Left lung (tissue), 14 donors: ENCODE measurements around the gene DLG1. TPM values are rescaled to one million over a fixed set of nuclear protein-coding genes. Genes with fewer than 3 reads are reported as not detected.

Source experiments
- ATAC-seq: fragments of 200-7000 bp; cut with Tn5 transposase; one replicate; pipeline ENCODE4 v1.9.1; 2020; ENCODE audit warnings: moderate library complexity
- DNase-seq, 4 donors: peaks; one replicate each; pipeline ENCODE4 v3.0.0-alpha.2; 2013 to 2020
- H3K27ac ChIP-seq, 2 donors: fragments of 200-600 bp; sonication (generic) in 1 of 2; one replicate each; pipeline versions ENCODE4 v1.5.0 to v1.8.0; 2020 to 2021
- H3K27me3 ChIP-seq, 2 donors: fragments of 200-600 bp; sonication (generic) in 1 of 2; one replicate each; pipeline versions ENCODE4 v1.5.0 to v1.8.0; 2020 to 2021
- H3K36me3 ChIP-seq, 2 donors: fragments of 200-600 bp; sonication (generic) in 1 of 2; one replicate each; pipeline versions ENCODE4 v1.5.0 to v1.8.0; 2020 to 2021
- H3K4me1 ChIP-seq, 2 donors: fragments of 200-600 bp; one replicate each; pipeline ENCODE4 v1.8.0; 2021
- H3K4me3 ChIP-seq, 2 donors: fragments of 200-600 bp; sonication (generic) in 1 of 2; one replicate each; pipeline versions ENCODE4 v1.5.0 to v1.8.0; 2020 to 2021; ENCODE audit warnings: mild to moderate bottlenecking in 1 of 2
- H3K9me3 ChIP-seq, 2 donors: fragments of 200-600 bp; sonication (generic) in 1 of 2; one replicate each; pipeline versions ENCODE4 v1.5.0 to v1.8.0; 2020 to 2021
- CTCF ChIP-seq, 2 donors: fragments of 200-600 bp; sonication (generic) in 1 of 2; IDR thresholded peaks; one replicate each; pipeline versions ENCODE4 v1.5.0 to v1.8.0; 2021; ENCODE audit warnings: antibody characterized with exemption in 2 of 2
- intact Hi-C, 2 donors: fragments of 100-400 bp; cut with DNase I; formaldehyde crosslinking; loops; one replicate each; pipeline versions ENCODE4 v1.11.2 to v1.14.2; 2022
- long read RNA-seq, 12 donors: library from polyadenylated mRNA in 2 of 12; unstranded in 2 of 12; transcript quantifications; one replicate each; pipeline ENCODE4 v2.0.0 and lab custom pipeline, GENCODE V29; 2019 to 2026
- polyA plus RNA-seq, 6 donors: library from polyadenylated mRNA; unstranded; fragments of 120-200 nt; gene quantifications; one replicate each; pipeline ENCODE4 v1.2.1, GENCODE V29; 2013; ENCODE audit not compliant: insufficient read length in 6 of 6
- total RNA-seq, 2 donors: library from RNA; stranded (reverse); fragmentation: NEBNext Ultra II Directional; extraction: Animal tissue kit (Norgen Biotek cat#: 25700); gene quantifications; one replicate each; pipeline ENCODE4 v1.2.1, GENCODE V29; 2021
- donor health status: DM: no; HTN: yes; CAD: no.
- donor health status: DM: no; HTN: no; CAD: no.

DLG1 gene
- 10 to 100 TPM; 71.0 to 82.7 TPM for total RNA-seq
- polyA plus RNA-seq = 10 to 100 TPM; 77.7 to 89.9 (median 83.9) TPM
- long read RNA-seq, donor 1, partial matches to known transcripts = 0 of 5 reads
- long read RNA-seq, donor 1, other reads (novel, unspliced or antisense) = 0 of 5 reads
- long read RNA-seq, donor 2, partial matches to known transcripts = 0 of 1 reads
- long read RNA-seq, donor 2, other reads (novel, unspliced or antisense) = 0 of 1 reads
- long read RNA-seq, donor 3, partial matches to known transcripts = 17 of 20 reads
- long read RNA-seq, donor 3, other reads (novel, unspliced or antisense) = 0 of 20 reads
- long read RNA-seq, donor 4, partial matches to known transcripts = 1 of 2 reads
- long read RNA-seq, donor 4, other reads (novel, unspliced or antisense) = 0 of 2 reads
- long read RNA-seq, donor 5 = 0 reads
- long read RNA-seq, donor 6, partial matches to known transcripts = 0 of 3 reads
- long read RNA-seq, donor 6, other reads (novel, unspliced or antisense) = 0 of 3 reads
- long read RNA-seq, donor 7 = 0 reads
- long read RNA-seq, donor 8, partial matches to known transcripts = 5 of 11 reads
- long read RNA-seq, donor 8, other reads (novel, unspliced or antisense) = 0 of 11 reads
- long read RNA-seq, donor 9 = 0 reads
- long read RNA-seq, donor 10, partial matches to known transcripts = 1 of 3 reads
- long read RNA-seq, donor 10, other reads (novel, unspliced or antisense) = 1 of 3 reads
- long read RNA-seq, donor 11, full-length matches to known transcripts = 2 of 2 reads
- long read RNA-seq, donor 11, partial matches to known transcripts = 0 of 2 reads
- long read RNA-seq, donor 11, other reads (novel, unspliced or antisense) = 0 of 2 reads
- long read RNA-seq, donor 12, partial matches to known transcripts = 0 of 1 reads
- long read RNA-seq, donor 12, other reads (novel, unspliced or antisense) = 0 of 1 reads

- Histone ChIP-seq H3K9me3 (no peaks in the 10 kb centered on the region), H3K27ac (peak within 1 kb of the TSS; percentile 89), H3K27me3 (peaks cover 0 to 6% of the 10 kb centered on the region in 2 donors), H3K36me3 (peaks cover 0 to 3% of the 10 kb centered on the region in 2 donors), H3K4me3 (peak within 1 kb of the TSS; percentile 85 to 93), H3K4me1 (peaks cover 0 to 33% of the 10 kb centered on the region in 2 donors)
- TF ChIP-seq CTCF (IDR thresholded peaks at IDR 0.05) = no peak
- peak; percentile 90 for ATAC-seq
- intact Hi-C loops = no loop called here
- DNase-seq = peak; percentile 88 to 96 (median 92)
These were observed at the start of gene DLG1 for GRCh38 chr3:197298341-197298944. TSS of gene DLG1 (minus strand) at chr3:197298612. CDS start at chr3:197297204, 1,408 bp downstream.

GRCh38 chr3:197348014-197348413 is 49.6 kb upstream of the DLG1 start:
- DNase-seq = no peak
- Histone ChIP-seq H3K4me3 (no peak overlapping the region), H3K27me3 (no peaks in the 10 kb centered on the region), H3K9me3 (no peaks in the 10 kb centered on the region), H3K4me1 (no peaks in the 10 kb centered on the region), H3K36me3 (no peaks in the 10 kb centered on the region), H3K27ac (no peak overlapping the region)
- no peak for TF ChIP-seq CTCF (IDR thresholded peaks at IDR 0.05)
- no peak for ATAC-seq
- intact Hi-C loops = no loop called here

DNA sequence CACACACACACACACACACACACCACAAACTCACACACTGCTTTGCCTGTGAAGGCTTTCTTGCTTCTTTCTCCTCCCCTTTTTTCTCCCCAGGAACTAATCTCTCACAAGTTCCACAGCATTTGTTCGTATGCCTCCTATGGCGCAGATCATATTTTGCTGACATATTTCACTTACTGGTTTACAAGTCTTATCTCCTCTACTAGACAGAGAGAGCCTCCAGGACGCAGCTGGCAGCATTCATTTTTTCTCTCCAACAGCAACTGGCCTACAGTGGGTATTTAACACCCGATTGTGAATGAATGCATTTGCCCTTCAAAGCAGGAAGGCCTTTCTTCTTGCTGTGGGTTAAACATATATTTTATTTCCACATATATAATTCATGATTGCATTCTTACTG is 47.0 kb upstream of the DLG1 start:
- intact Hi-C loops = no loop called here
- H3K4me3 ChIP-seq = no peak overlapping the region
- no peak for TF ChIP-seq CTCF (IDR thresholded peaks at IDR 0.05)
- no peaks in the 10 kb centered on the region for H3K27me3 ChIP-seq
- no peaks in the 10 kb centered on the region for H3K36me3 ChIP-seq
- no peaks in the 10 kb centered on the region for H3K9me3 ChIP-seq
- no peak for ATAC-seq
- H3K27ac ChIP-seq = no peak overlapping the region
- no peak for DNase-seq
- H3K4me1 ChIP-seq = no peaks in the 10 kb centered on the region

- DNase-seq = no peak
- no peaks in the 10 kb centered on the region for H3K9me3 ChIP-seq
- ATAC-seq = no peak
- intact Hi-C loops = no loop called here
- H3K4me1 ChIP-seq = no peaks in the 10 kb centered on the region
- no peak overlapping the region for H3K27ac ChIP-seq
- H3K36me3 ChIP-seq = no peaks in the 10 kb centered on the region
- no peaks in the 10 kb centered on the region for H3K27me3 ChIP-seq
- no peak overlapping the region for H3K4me3 ChIP-seq
- no peak for TF ChIP-seq CTCF (IDR thresholded peaks at IDR 0.05)
These were observed 46.3 kb upstream of the DLG1 start for GRCh38 chr3:197344582-197345318.
